NCI-H524 treated with DMSO at 0.1 percent for 48 hours (cell line): ENCODE measurements around the gene PIM1.
"Not testable (repeated sequence)": the region's sequence is repeated elsewhere in the genome, so short reads cannot be mapped to it uniquely, and the experiment has no call there.

Experiments used
- DNase-seq: peaks from one replicate; lab custom pipeline; 2025; lab: John Stamatoyannopoulos, UW

Gene PIM1

GRCh38 chr6:37169496-37170272, at the start of gene PIM1:
Gene PIM1 (plus strand): TSS chr6:37170152. CDS start chr6:37170576, 424 bp downstream.
- DNase-seq, result peak; percentile 72

- no peak for DNase-seq
Observed at GRCh38 chr6:37121556-37121955, 48.4 kb upstream of the PIM1 start.

GRCh38 chr6:37122861-37123260, 47.1 kb upstream of the PIM1 start:
- DNase-seq, result no peak

DNA sequence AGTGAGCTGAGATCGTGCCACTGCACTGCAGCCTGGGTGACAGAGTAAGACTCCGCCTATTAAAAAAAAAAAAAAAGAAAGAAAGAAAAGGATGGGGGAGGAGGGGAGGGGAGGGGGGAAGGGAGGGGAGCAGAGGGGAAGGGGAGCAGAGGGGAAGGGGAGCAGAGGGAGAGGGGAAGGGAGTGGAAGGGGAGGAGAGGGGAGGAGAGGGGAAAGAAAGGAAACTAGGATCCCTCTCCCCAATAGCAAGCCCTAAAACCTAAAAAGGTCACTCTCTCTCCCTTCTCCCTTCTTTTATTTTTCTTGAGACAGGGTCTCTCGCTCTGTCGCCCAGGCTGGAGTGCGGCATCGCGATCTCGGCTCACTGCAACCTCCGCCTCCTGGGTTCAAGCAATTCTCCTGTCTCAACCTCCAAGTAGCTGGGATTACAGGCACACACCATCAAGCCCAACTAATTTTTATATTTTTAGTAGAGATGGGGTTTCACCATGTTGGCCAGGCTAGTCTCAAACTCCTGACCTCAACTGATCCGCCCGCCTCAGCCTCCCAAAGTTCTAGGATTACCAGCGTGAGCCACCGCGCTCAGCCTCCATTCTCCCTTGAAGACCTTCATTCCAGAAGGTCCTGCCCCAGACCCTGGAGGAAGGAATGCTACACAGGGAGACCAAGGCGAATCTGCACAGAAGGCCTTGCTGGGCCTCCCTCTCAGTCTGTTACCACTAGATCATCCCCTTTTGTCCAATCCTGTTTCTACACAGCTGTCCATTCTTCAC, 45.8 kb upstream of the PIM1 start:
- no peak for DNase-seq

GRCh38 chr6:37125774-37126492, 44.0 kb upstream of the PIM1 start:
- DNase-seq, result no peak

- DNase-seq, result no peak
Observed at GRCh38 chr6:37126493-37126958, 43.4 kb upstream of the PIM1 start.

GRCh38 chr6:37126961-37127616, 42.9 kb upstream of the PIM1 start:
- DNase-seq, result no peak

GRCh38 chr6:37127961-37128862, 41.7 kb upstream of the PIM1 start:
- no peak for DNase-seq

DNA sequence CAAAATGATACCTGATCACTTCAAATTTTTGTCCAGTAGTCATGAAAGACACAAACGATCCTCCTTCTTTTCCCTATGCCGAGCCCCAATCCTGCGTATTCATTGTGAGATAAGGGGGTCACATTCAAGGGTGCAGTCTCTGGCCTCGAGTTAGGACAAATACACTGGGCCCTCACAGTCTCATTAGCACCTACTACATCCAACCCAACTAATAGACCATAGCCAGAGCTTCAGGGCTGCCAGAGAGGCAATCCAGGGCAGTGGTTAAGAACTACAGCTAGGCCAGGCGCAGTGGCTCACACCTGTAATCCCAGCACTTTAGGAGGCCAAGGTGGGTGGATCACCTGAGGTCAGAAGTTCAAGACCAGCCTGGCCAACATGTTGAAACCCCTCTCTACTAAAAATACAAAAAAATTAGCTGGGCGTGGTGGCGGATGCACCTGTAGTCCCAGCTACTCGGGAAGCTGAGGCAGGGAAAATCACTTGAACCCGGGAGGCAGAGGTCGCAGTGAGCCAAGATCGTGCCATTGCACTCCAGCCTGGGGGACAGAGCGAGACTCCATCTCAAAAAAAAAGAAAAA, 41.0 kb upstream of the PIM1 start:
- not testable (repeated sequence) for DNase-seq

DNA sequence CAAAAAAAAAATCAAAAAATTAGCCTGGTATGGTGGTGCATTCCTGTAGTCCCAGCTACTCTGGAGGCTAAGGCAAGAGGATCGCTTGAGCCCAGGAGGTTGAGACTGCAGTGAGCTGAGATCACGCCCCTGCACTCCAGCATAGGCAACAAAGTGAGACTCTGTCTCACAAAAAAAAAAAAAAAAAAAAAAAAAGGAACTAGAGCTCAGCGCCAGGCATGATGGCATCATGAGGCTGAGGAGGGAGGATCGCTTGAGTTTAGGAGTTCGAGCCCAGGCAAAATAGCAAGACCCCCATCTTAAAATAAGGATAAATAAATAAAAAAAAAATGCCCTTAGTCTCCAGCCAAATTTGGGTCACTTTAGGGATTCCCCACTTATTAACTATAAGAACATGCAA, 40.4 kb upstream of the PIM1 start:
- no peak for DNase-seq

GRCh38 chr6:37130704-37131103, 39.2 kb upstream of the PIM1 start:
- no peak for DNase-seq

DNA sequence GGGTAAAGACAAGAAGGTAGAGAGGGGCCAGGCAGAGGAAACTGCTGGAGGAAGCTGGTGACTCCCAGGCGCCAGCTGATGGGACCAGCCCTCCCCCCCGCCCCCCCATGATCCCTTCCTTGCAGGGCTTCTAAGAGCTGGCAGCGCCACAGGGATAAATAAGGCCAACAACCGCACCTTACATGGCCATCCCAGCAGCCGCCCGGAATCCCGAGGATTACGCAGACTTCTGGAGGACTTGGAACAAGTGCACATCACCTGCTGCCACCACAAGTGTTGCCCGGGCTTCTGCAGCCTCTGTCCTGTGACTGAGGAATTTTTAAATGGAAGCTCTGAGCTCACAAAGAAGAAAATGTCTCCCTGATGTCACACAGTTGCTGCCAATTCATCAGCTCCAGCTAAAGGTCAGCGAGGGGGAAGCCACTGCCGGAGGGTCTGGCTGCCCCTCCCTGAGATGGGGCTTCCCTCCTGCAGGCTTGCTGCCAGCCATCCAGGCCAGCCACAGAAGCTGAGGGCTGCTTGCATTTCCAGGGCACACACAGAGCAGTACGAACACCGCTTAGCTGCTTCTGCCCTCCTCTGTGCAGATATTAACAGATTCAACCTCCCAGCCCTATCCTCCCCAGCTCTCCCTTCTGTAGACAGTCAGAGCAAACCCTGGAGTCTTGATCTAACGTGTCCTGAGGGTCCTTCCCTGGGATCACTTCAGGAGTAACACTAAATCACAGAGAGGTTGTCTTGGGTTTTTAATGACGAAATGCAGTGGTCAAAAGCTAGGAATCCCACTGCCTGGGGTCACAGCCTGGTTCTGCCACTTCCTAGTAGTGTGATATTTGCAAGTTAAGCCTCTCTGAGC, 38.6 kb upstream of the PIM1 start:
- peak; percentile 62 for DNase-seq

DNA sequence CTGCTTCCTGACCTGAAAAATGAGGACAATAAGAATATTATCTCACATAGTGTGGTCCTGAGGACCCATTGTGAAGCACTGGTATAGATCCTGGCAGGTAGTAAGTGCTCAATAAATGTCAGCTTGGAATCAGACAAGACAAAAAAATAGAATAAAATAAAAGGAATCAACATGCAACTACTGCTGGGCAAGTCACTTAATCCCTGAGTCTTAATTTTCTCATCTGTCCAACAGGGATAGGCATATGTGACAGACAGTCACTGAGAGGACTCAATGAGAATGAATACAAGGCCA, 38.0 kb upstream of the PIM1 start:
- DNase-seq, result no peak

GRCh38 chr6:37134036-37134395, 35.9 kb upstream of the PIM1 start:
- no peak for DNase-seq

DNA sequence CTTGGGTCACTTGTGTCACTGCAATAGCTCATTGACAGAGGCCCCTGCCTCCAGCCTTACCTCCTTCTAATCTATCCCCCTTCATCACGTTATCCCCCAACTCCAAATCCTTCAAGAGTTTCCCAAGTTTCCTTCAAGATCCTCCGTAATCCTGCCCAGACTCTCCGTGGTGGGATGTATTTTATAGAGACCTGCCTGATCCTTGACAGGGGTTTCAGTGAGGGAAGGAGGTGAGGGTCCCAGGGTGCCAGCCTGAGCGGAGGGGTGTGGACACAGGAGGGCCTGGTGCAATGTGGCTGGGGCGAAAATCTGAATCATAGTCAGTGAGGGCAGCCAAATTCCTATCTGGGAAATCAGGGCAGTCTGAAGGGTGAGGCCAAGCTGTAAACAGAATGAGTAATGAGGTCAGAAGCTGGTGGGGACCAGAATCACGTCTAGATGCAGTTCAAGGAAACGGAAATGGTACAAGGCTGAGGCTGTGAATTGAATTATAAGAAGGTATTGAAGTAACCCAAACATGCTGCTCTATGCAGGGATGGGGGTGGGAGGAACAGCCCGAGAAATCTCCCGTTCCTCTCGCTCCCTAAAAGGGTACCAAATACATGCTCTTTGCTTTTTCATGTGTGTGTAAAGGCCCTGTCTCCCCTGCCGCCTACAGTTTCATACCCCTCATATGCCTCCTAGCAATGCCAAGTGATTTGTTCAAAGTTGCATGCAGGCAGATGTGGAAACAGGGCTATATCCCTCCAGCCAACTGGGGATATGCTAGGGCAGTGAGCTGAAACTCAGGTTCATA, 35.4 kb upstream of the PIM1 start:
- no peak for DNase-seq

- DNase-seq, result no peak
Observed at GRCh38 chr6:37135835-37136694, 33.9 kb upstream of the PIM1 start.

GRCh38 chr6:37136821-37137200, 33.1 kb upstream of the PIM1 start:
- no peak for DNase-seq
